ENCODE data around the gene HFM1.

HFM1 gene

DNA sequence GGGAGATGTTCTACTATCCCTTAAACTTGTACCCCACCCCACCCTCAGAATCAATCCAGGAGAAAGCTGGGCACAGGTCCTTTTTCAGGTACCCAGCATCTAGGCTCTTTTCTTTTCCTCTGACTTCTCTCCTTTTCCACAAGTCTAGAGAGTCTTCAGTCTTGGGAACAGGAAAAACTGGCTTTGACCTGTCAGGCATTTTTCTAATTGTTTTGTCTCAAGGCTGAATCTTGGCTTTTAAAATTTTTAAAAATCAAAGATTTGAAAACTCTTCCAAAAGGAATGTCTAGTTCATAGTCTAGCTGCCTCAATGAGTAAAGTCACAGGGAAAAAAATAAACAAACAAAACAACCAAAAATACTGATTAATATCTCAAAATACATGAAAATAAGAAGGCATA, 161.5 kb downstream of the HFM1 start:
- Histone ChIP-seq H3K4me2 (ENCODE audit: low read length) (no peak overlapping the region), H3K4me1 (ENCODE audit: control insufficient read depth, low read length) (no peaks in the 10 kb centered on the region), H3K27ac (ENCODE audit: low read depth, low read length) (no peak overlapping the region), H4K20me1 (ENCODE audit: control insufficient read depth, insufficient read depth, low read depth, low read length) (no peaks in the 10 kb centered on the region), H3K4me3 (ENCODE audit: low read length) (no peak overlapping the region), H3K9me2 (replicated peaks; ENCODE audit: control insufficient read depth, low read length) (no peaks in the 10 kb centered on the region), H3K9me3 (ENCODE audit: control insufficient read depth, insufficient read depth, low read length) (no peaks in the 10 kb centered on the region), H3K36me3 (ENCODE audit: control insufficient read depth, low read length) (no peaks in the 10 kb centered on the region), H3F3A (ENCODE audit: control insufficient read depth, insufficient read depth) (no peaks in the 10 kb centered on the region), H3K27me3 (ENCODE audit: control insufficient read depth, low read length) (peaks cover 3% of the 10 kb centered on the region; the same call in 1 of the 2 replicates), H3K79me2 (ENCODE audit: control insufficient read depth, low read length) (no peaks in the 10 kb centered on the region)
- TF ChIP-seq EZH2phosphoT487 (IDR thresholded peaks at IDR 0.05; ENCODE audit: borderline replicate concordance, low read length) = no peak
- TF ChIP-seq, protein P1, sequence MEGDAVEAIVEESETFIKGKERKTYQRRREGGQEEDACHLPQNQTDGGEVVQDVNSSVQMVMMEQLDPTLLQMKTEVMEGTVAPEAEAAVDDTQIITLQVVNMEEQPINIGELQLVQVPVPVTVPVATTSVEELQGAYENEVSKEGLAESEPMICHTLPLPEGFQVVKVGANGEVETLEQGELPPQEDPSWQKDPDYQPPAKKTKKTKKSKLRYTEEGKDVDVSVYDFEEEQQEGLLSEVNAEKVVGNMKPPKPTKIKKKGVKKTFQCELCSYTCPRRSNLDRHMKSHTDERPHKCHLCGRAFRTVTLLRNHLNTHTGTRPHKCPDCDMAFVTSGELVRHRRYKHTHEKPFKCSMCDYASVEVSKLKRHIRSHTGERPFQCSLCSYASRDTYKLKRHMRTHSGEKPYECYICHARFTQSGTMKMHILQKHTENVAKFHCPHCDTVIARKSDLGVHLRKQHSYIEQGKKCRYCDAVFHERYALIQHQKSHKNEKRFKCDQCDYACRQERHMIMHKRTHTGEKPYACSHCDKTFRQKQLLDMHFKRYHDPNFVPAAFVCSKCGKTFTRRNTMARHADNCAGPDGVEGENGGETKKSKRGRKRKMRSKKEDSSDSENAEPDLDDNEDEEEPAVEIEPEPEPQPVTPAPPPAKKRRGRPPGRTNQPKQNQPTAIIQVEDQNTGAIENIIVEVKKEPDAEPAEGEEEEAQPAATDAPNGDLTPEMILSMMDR (IDR thresholded peaks at IDR 0.05; ENCODE audit: low read depth, low read length, poor library complexity, severe bottlenecking) = no peak

DNA sequence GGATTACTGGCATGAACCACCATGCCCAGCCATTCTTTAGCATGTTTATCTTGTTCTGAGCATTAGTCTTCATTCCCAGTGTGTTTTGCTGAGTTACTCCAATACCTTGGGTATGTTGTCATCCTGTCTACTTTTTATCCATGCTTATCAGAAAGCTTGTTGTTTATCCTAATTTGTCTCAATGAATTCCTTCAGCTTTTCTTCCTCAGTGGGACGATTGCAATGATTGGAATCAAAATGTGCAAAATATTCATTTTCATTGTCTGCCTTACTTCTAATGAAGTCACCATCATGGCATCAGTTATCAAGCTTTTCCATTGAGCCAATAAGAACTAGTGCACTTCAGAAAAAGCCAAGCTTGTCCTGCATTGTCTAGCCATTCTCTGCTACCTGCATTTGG, 170.5 kb downstream of the HFM1 start:
- no peak overlapping the region for H3K27ac ChIP-seq (ENCODE audit: low read depth, low read length)
- no peak overlapping the region for H3K4me2 ChIP-seq (ENCODE audit: low read length)
- H3K79me2 ChIP-seq (ENCODE audit: control insufficient read depth, low read length) = no peaks in the 10 kb centered on the region
- no peaks in the 10 kb centered on the region for H3F3A ChIP-seq (ENCODE audit: control insufficient read depth, insufficient read depth)
- no peaks in the 10 kb centered on the region for H4K20me1 ChIP-seq (ENCODE audit: control insufficient read depth, insufficient read depth, low read depth, low read length)
- H3K4me3 ChIP-seq (ENCODE audit: low read length) = no peak overlapping the region
- H3K36me3 ChIP-seq (ENCODE audit: control insufficient read depth, low read length) = no peaks in the 10 kb centered on the region
- no peaks in the 10 kb centered on the region for H3K9me3 ChIP-seq (ENCODE audit: control insufficient read depth, insufficient read depth, low read length)
- no peaks in the 10 kb centered on the region for H3K9me2 ChIP-seq (replicated peaks; ENCODE audit: control insufficient read depth, low read length)
- no peaks in the 10 kb centered on the region for H3K27me3 ChIP-seq (ENCODE audit: control insufficient read depth, low read length)
- no peaks in the 10 kb centered on the region for H3K4me1 ChIP-seq (ENCODE audit: control insufficient read depth, low read length)
- TF ChIP-seq, protein P1 (IDR thresholded peaks at IDR 0.05; ENCODE audit: low read depth, low read length, poor library complexity, severe bottlenecking) = no peak
- TF ChIP-seq EZH2phosphoT487 (IDR thresholded peaks at IDR 0.05; ENCODE audit: borderline replicate concordance, low read length) = no peak

GRCh38 chr1:91226741-91227140, 177.9 kb downstream of the HFM1 start:
- H3K4me1 ChIP-seq (ENCODE audit: control insufficient read depth, low read length) = no peaks in the 10 kb centered on the region
- H3K9me2 ChIP-seq (replicated peaks; ENCODE audit: control insufficient read depth, low read length) = no peaks in the 10 kb centered on the region
- H3K4me2 ChIP-seq (ENCODE audit: low read length) = no peak overlapping the region
- no peak overlapping the region for H3K27ac ChIP-seq (ENCODE audit: low read depth, low read length)
- no peaks in the 10 kb centered on the region for H3K9me3 ChIP-seq (ENCODE audit: control insufficient read depth, insufficient read depth, low read length)
- TF ChIP-seq EZH2phosphoT487 (IDR thresholded peaks at IDR 0.05; ENCODE audit: borderline replicate concordance, low read length) = no peak
- TF ChIP-seq, protein P1 (IDR thresholded peaks at IDR 0.05; ENCODE audit: low read depth, low read length, poor library complexity, severe bottlenecking) = no peak
- H3F3A ChIP-seq (ENCODE audit: control insufficient read depth, insufficient read depth) = no peaks in the 10 kb centered on the region
- no peak overlapping the region for H3K4me3 ChIP-seq (ENCODE audit: low read length)
- no peaks in the 10 kb centered on the region for H3K79me2 ChIP-seq (ENCODE audit: control insufficient read depth, low read length)
- no peaks in the 10 kb centered on the region for H3K27me3 ChIP-seq (ENCODE audit: control insufficient read depth, low read length)
- H3K36me3 ChIP-seq (ENCODE audit: control insufficient read depth, low read length) = no peaks in the 10 kb centered on the region
- H4K20me1 ChIP-seq (ENCODE audit: control insufficient read depth, insufficient read depth, low read depth, low read length) = no peaks in the 10 kb centered on the region

DNA sequence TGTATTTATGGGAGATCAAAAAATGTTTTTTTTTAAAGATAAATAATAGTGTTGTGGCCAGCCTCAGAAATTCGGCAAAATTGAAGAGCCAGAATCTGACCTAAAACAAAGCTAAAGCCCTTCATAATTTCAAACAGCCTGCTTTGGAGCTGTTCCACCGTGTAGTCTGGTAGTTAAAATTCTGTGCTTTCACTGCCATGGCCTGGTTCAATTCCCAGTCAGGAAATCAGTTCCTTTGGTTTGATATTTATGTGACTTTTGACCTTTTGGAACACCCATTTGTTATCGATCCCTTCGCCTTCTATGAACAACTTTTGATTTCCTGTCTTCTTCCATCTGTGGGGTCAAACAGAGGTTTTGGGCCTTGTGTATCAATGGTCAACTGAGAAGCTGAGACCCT, 179.8 kb downstream of the HFM1 start:
- no peak overlapping the region for H3K4me2 ChIP-seq (ENCODE audit: low read length)
- no peaks in the 10 kb centered on the region for H3F3A ChIP-seq (ENCODE audit: control insufficient read depth, insufficient read depth)
- TF ChIP-seq, protein P1 (IDR thresholded peaks at IDR 0.05; ENCODE audit: low read depth, low read length, poor library complexity, severe bottlenecking) = no peak
- TF ChIP-seq EZH2phosphoT487 (IDR thresholded peaks at IDR 0.05; ENCODE audit: borderline replicate concordance, low read length) = no peak
- H3K4me1 ChIP-seq (ENCODE audit: control insufficient read depth, low read length) = no peaks in the 10 kb centered on the region
- H4K20me1 ChIP-seq (ENCODE audit: control insufficient read depth, insufficient read depth, low read depth, low read length) = no peaks in the 10 kb centered on the region
- no peaks in the 10 kb centered on the region for H3K36me3 ChIP-seq (ENCODE audit: control insufficient read depth, low read length)
- H3K79me2 ChIP-seq (ENCODE audit: control insufficient read depth, low read length) = no peaks in the 10 kb centered on the region
- H3K27ac ChIP-seq (ENCODE audit: low read depth, low read length) = no peak overlapping the region
- H3K9me2 ChIP-seq (replicated peaks; ENCODE audit: control insufficient read depth, low read length) = no peaks in the 10 kb centered on the region
- H3K27me3 ChIP-seq (ENCODE audit: control insufficient read depth, low read length) = no peaks in the 10 kb centered on the region
- no peaks in the 10 kb centered on the region for H3K9me3 ChIP-seq (ENCODE audit: control insufficient read depth, insufficient read depth, low read length)
- H3K4me3 ChIP-seq (ENCODE audit: low read length) = no peak overlapping the region

Measured in DOHH2 (cell line).